Cardiac muscle cell (in vitro differentiated cells and primary cell): ENCODE measurements around the gene RPIA. TPM values are rescaled to one million over a fixed set of nuclear protein-coding genes. Genes with fewer than 3 reads are reported as not detected.

ENCODE experiments used
- DNase-seq, 2 donors: peaks; one replicate each; pipeline versions ENCODE4 v3.0.0 to v3.0.0-alpha.2; 2010 to 2017; ENCODE audit warnings: low read depth in 1 of 2, low spot score in 1 of 2
- H3K27ac ChIP-seq: fragments of 200-600 bp; sonication (generic); 2 replicates; pipeline ENCODE4 v1.5.1; 2016
- H3K27me3 ChIP-seq: fragments of 200-600 bp; sonication (generic); 2 replicates; pipeline ENCODE4 v1.6.0; 2016; ENCODE audit warnings: control low read depth
- H3K36me3 ChIP-seq: fragments of 200-600 bp; sonication (generic); 2 replicates; pipeline ENCODE4 v1.5.1; 2016; ENCODE audit warnings: control low read depth
- H3K4me1 ChIP-seq: fragments of 200-600 bp; sonication (generic); 2 replicates; pipeline ENCODE4 v1.8.1; 2017; ENCODE audit warnings: low read depth, mild to moderate bottlenecking, mixed run types
- H3K4me3 ChIP-seq: fragments of 200-600 bp; sonication (generic); 2 replicates; pipeline ENCODE4 v1.5.1; 2016; ENCODE audit warnings: mild to moderate bottlenecking
- H3K9me3 ChIP-seq: fragments of 200-600 bp; sonication (generic); 2 replicates; pipeline ENCODE4 v1.5.1; 2017; ENCODE audit warnings: low read depth, mild to moderate bottlenecking, control low read depth
- polyA plus RNA-seq: library from polyadenylated mRNA; unstranded; fragments of >200 nt; fragmentation: Nextera tagmentation; extraction: Ambion mirVana; gene quantifications from 2 replicates; pipeline ENCODE4 v1.2.1, GENCODE V29; 2016
- total RNA-seq: library from RNA; depleted of rRNA; stranded (reverse); fragments of >200 nt; gene quantifications from 2 replicates; pipeline ENCODE4 v1.2.3, GENCODE V29; 2016
- TF ChIP-seq, protein P1 (sequence below): IDR thresholded peaks from 2 replicates; pipeline ENCODE4 v1.5.1; 2012; ENCODE audit warnings: low read depth, mild to moderate bottlenecking, low read length

Gene RPIA
- total and polyA plus RNA-seq, 2 experiments from 2014 or later = 8.8 to 19.5 TPM

DNA sequence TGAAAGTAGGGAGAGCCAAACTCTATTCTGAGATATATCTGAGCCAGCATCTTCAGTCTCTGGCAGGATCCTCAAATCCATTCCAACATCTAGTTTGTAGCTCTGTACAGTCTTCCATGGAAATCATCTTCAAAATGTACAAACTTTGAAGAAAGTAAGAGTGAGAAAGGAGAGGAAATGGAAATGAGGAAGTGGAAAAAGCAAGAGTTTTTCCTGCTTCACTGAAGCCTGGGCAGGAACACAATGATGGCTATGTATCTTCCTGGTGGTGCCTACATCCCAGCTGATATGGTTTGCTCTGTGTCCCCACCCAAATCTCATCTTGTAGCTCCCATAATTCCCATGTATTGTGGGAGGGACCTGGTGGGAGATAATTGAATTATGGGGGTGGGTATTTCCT, 4.1 kb upstream of the RPIA start:
- TF ChIP-seq, protein P1, sequence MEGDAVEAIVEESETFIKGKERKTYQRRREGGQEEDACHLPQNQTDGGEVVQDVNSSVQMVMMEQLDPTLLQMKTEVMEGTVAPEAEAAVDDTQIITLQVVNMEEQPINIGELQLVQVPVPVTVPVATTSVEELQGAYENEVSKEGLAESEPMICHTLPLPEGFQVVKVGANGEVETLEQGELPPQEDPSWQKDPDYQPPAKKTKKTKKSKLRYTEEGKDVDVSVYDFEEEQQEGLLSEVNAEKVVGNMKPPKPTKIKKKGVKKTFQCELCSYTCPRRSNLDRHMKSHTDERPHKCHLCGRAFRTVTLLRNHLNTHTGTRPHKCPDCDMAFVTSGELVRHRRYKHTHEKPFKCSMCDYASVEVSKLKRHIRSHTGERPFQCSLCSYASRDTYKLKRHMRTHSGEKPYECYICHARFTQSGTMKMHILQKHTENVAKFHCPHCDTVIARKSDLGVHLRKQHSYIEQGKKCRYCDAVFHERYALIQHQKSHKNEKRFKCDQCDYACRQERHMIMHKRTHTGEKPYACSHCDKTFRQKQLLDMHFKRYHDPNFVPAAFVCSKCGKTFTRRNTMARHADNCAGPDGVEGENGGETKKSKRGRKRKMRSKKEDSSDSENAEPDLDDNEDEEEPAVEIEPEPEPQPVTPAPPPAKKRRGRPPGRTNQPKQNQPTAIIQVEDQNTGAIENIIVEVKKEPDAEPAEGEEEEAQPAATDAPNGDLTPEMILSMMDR = no peak
- no peak for DNase-seq
- no peak overlapping the region for H3K4me3 ChIP-seq
- no peaks in the 10 kb centered on the region for H3K9me3 ChIP-seq
- peaks cover 6% of the 10 kb centered on the region for H3K4me1 ChIP-seq
- H3K36me3 ChIP-seq = no peaks in the 10 kb centered on the region
- H3K27me3 ChIP-seq = no peaks in the 10 kb centered on the region
- no peak overlapping the region for H3K27ac ChIP-seq

DNA sequence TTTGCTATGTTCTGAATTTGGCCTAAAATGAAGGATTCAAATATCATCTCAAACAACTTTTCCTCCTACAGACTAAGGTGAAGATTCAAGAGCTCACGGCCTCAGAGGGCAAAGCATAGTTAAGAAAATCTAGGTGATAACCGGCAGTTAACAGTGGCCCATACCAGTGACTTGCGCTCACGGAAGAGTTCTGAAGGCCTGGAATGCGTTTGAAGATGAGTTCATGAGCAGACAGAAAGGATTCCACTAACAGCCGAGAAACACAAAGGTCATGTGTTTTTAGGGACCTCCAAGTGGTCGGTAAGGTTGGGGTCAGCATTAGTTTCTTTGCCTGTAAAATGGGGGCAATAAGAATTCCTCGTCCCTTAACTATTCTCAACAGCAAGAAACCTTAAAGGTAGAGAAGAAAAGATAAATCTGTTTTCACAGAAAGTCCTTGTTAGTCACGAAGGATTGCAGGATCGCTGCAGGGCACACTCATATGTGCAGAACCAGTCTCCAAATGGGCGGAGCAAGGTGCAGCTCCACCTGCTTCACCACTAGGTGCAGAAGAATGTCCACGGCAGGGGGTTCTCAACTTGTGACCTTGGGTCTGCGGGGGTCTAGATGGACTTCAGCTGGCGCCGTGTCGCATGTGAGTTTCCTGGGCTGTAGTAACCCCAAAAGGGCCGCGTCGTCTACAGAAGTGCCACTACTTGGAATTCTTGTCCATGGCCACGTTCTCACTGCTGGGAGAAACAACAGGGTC, 708 bp upstream of the RPIA start:
- no peak for DNase-seq
- H3K36me3 ChIP-seq = no peaks in the 10 kb centered on the region
- H3K4me3 ChIP-seq = peak overlapping the region; percentile 73
- H3K9me3 ChIP-seq = no peaks in the 10 kb centered on the region
- peak overlapping the region; percentile 82 for H3K27ac ChIP-seq
- TF ChIP-seq, protein P1 = peak; percentile 9
- H3K4me1 ChIP-seq = peaks cover 11% of the 10 kb centered on the region
- H3K27me3 ChIP-seq = no peaks in the 10 kb centered on the region

DNA sequence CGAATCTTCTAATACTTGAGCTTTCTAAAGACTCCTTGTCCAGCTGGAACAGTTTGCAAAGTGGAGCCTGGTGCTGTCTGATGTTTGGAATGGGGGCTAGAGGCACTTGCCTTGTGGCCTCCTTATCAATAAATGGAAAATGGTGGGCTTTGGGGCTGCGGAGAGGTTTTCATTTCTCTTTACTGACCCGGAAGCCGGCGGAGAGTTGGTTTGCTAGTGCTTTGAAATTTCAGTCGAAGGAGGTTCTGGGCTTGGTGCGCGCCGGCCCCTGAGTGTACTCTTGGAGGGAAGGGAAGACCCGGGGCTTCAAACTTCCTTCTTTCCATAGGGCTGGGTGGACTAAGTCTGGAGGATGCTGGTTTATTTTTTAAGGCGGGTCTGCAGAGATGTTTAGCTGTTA, 714 bp downstream of the RPIA start:
- no peaks in the 10 kb centered on the region for H3K36me3 ChIP-seq
- no peaks in the 10 kb centered on the region for H3K9me3 ChIP-seq
- peaks cover 11% of the 10 kb centered on the region for H3K4me1 ChIP-seq
- H3K4me3 ChIP-seq = peak overlapping the region; percentile 73
- H3K27ac ChIP-seq = no peak overlapping the region
- DNase-seq = peak; percentile 21 to 49
- TF ChIP-seq, protein P1 = no peak
- H3K27me3 ChIP-seq = no peaks in the 10 kb centered on the region

DNA sequence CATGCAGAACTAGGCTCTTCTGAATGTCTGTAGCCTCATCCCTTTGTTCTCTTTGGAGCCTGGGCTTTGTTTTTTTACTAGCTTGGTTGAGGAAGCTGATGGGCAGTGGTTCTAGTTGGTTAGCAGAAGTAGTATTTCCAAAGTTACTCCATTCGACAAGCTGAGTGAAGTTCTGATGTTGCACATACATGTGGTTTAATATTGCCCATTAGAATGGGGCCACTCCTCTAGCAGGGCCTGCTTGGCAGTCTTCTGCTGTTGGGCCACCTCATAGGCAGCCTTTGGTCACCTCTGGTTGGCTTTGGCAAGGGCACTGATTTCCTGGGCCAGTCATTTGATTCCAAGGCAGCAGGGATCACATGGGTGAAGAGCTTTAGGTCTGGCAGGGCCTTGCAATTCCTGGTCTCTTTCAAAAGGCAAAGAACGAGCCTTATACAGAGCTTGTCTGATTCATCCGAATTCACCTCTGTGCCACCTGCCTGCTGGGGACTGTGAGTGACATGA, 2.5 kb downstream of the RPIA start:
- TF ChIP-seq, protein P1 = no peak
- no peak overlapping the region for H3K27ac ChIP-seq
- H3K36me3 ChIP-seq = no peaks in the 10 kb centered on the region
- peaks cover 11% of the 10 kb centered on the region for H3K4me1 ChIP-seq
- no peak overlapping the region for H3K4me3 ChIP-seq
- no peaks in the 10 kb centered on the region for H3K9me3 ChIP-seq
- no peak for DNase-seq
- H3K27me3 ChIP-seq = no peaks in the 10 kb centered on the region

DNA sequence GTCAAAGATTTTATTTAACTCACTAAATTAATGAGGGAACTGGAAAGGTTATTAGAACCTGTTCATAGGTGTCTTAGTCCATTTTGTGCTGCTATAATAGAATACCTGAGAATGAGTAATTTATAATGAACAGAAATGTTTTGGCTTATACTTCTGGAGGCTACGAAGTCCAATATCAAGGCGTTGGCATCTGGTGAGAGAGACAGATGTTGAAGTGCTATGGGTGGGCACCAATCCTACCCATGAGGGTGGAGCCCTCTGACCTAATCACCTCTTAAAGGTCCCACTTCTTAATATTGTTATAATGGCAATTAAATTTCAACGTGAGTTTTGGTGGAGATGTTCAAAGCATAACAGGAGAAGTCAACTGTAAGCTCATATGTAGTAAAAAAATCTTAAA, 5.1 kb downstream of the RPIA start:
- Histone ChIP-seq H3K27ac (no peak overlapping the region), H3K27me3 (no peaks in the 10 kb centered on the region), H3K4me1 (peaks cover 5% of the 10 kb centered on the region), H3K4me3 (no peak overlapping the region), H3K36me3 (no peaks in the 10 kb centered on the region), H3K9me3 (no peaks in the 10 kb centered on the region)
- TF ChIP-seq, protein P1 = no peak
- no peak for DNase-seq
